ENCODE measurements around the gene PHLPP2. TPM values are rescaled to one million over a fixed set of nuclear protein-coding genes. Genes with fewer than 3 reads are reported as not detected.

The PHLPP2 gene
- total and polyA plus RNA-seq, 12 donors: 0.77 to 5.3 (median 3.4) TPM

GRCh38 chr16:71738855-71739254 is 14.4 kb upstream of the PHLPP2 start:
- H3K9me3 ChIP-seq: no peaks in the 10 kb centered on the region
- WGBS, 2 donors: 74 to 81% methylated on average over 4 of the region's 4 CpGs
- no peak for ATAC-seq
- H3K27ac ChIP-seq: no peak overlapping the region
- no peak overlapping the region for H3K4me3 ChIP-seq
- intact Hi-C loops (cut with DNase I): no loop called here
- H3K27me3 ChIP-seq: no peaks in the 10 kb centered on the region
- no peak for TF ChIP-seq CTCF (IDR thresholded peaks at IDR 0.05)
- no peak for DNase-seq
- peaks cover 0 to 100% (median 47%) of the 10 kb centered on the region in 9 donors for H3K36me3 ChIP-seq
- peaks cover 0 to 7% (median 0%) of the 10 kb centered on the region in 9 donors for H3K4me1 ChIP-seq

GRCh38 chr16:71737501-71737900 is 13.0 kb upstream of the PHLPP2 start:
- no peak for ATAC-seq
- TF ChIP-seq CTCF (IDR thresholded peaks at IDR 0.05): no peak
- no peak overlapping the region for H3K4me3 ChIP-seq
- peaks cover 0 to 100% (median 57%) of the 10 kb centered on the region in 9 donors for H3K36me3 ChIP-seq
- no peak for DNase-seq
- peaks cover 0 to 7% (median 0%) of the 10 kb centered on the region in 9 donors for H3K4me1 ChIP-seq
- 98% methylated on average over 6 of the region's 6 CpGs for WGBS, 2 donors
- no peak overlapping the region for H3K27ac ChIP-seq
- intact Hi-C loops (cut with DNase I): no loop called here
- H3K9me3 ChIP-seq: no peaks in the 10 kb centered on the region
- H3K27me3 ChIP-seq: no peaks in the 10 kb centered on the region

GRCh38 chr16:71734511-71734910 is 10.0 kb upstream of the PHLPP2 start:
- Histone ChIP-seq H3K9me3 (no peaks in the 10 kb centered on the region), H3K4me3 (no peak overlapping the region), H3K36me3 (peaks cover 0 to 98% (median 59%) of the 10 kb centered on the region in 9 donors), H3K4me1 (peaks cover 0 to 11% (median 0%) of the 10 kb centered on the region in 9 donors), H3K27ac (no peak overlapping the region), H3K27me3 (no peaks in the 10 kb centered on the region)
- no peak for DNase-seq
- no peak for TF ChIP-seq CTCF (IDR thresholded peaks at IDR 0.05)
- ATAC-seq: no peak
- whole genome bisulfite sequencing, 2 donors: 85 to 90% methylated on average over 5 of the region's 5 CpGs
- intact Hi-C loops (cut with DNase I): no loop called here

GRCh38 chr16:71732587-71732986 is 8.1 kb upstream of the PHLPP2 start:
- intact Hi-C loops (cut with DNase I): no loop called here
- no peak for TF ChIP-seq CTCF (IDR thresholded peaks at IDR 0.05)
- H3K4me3 ChIP-seq: no peak overlapping the region
- peak in 5 of 8 donors; percentile 33 to 74 (median 57) for ATAC-seq
- H3K27me3 ChIP-seq: no peaks in the 10 kb centered on the region
- H3K36me3 ChIP-seq: peaks cover 0 to 79% (median 43%) of the 10 kb centered on the region in 9 donors
- no peaks in the 10 kb centered on the region for H3K9me3 ChIP-seq
- WGBS, 2 donors: 72 to 88% methylated on average over 3 of the region's 3 CpGs
- H3K4me1 ChIP-seq: peaks cover 0 to 11% (median 0%) of the 10 kb centered on the region in 9 donors
- no peak overlapping the region for H3K27ac ChIP-seq
- no peak for DNase-seq

All from heart right ventricle (tissue), 16 donors.